HK-2 (cell line): Measurements from ENCODE around the gene RAPGEF6.
"Not testable (repeated sequence)": the region's sequence is repeated elsewhere in the genome, so short reads cannot be mapped to it uniquely, and the experiment has no call there.

Experiments used
- DNase-seq: peaks from one replicate; pipeline ENCODE4 v3.0.0-alpha.2; 2018; ENCODE audit not compliant: unreplicated experiment

Gene RAPGEF6

DNA sequence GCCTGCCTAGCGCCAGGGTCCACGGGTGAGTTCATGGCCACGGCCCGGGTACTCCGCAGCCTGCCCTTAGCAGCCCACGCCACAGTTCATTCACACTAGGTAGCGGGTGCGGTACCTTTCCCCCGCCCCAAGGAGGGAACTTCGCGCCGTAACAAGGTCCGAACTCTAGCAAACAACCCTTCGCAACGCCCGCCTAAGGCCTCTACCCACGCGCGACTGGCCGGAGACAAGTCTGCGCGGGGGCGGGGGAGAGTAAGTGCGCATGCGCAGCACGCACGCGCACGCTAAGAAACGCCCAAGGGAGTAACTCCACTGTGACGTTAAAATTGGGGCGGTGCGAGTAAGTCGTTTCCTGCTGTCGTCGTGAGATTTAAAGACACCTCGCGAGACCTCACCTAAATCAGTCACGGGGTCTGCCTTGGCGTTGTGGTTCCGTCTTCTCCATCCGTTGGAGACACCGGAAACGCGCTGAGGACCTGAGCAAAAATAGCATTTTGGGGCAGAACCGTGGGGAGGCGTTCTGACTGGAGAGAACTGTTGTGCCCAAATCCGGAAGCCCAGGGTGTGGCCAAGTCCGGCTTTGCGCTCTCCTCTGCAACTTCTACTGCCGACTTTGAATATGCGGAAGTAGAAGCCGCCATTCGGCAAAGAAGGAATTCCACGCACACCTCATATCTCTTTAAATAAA is at the start of gene RAPGEF6:
Gene RAPGEF6 (minus strand): TSS at position 234 of the 688 bp plus-strand sequence. CDS start 199 bp downstream, at position 35.
- peak; percentile 90 for DNase-seq

GRCh38 chr5:131684595-131684994 is 49.6 kb upstream of the RAPGEF6 start:
- DNase-seq: no peak

- DNase-seq: no peak
Measured at GRCh38 chr5:131684051-131684450, 49.0 kb upstream of the RAPGEF6 start.

DNA sequence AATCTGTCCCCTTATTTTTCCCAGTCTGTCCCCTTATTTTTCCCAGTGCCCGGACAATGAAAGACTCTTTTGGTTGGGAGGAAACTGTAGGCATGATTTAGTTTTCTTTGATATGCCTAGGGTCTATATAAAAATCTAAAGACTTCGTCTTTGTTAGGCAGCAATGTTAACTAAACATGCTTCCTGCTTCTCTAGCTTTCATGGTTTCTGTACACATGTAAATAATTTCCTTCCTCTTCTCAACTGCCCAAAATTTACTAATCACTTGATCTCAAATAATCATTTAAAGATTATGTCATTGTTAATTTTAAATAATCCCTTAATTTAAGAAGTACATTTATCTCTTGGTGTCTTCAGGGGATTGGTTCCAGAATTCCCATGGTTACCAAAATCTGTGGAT is 47.8 kb upstream of the RAPGEF6 start:
- no peak for DNase-seq

DNA sequence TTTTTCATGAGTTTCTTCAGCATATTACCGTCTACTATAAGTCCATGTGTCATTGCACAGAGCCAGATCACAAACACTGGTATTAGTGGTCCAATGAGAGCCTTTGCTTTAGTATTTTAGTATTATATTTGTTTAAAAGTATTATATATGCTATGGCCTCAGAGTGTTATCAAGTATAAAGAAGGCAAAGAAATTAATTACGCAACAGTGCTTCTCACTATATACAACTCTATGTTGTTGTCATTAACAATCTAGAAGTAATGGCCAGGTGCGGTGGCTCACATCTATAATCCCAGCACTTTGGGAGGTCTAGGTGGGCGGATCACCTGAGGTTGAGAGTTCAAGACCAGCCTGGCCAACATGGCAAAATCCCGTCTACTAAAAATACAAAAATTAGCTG is 47.1 kb upstream of the RAPGEF6 start:
- no peak for DNase-seq

GRCh38 chr5:131679911-131680310 is 44.9 kb upstream of the RAPGEF6 start:
- DNase-seq: no peak

GRCh38 chr5:131678273-131678672 is 43.2 kb upstream of the RAPGEF6 start:
- not testable (repeated sequence) for DNase-seq

DNA sequence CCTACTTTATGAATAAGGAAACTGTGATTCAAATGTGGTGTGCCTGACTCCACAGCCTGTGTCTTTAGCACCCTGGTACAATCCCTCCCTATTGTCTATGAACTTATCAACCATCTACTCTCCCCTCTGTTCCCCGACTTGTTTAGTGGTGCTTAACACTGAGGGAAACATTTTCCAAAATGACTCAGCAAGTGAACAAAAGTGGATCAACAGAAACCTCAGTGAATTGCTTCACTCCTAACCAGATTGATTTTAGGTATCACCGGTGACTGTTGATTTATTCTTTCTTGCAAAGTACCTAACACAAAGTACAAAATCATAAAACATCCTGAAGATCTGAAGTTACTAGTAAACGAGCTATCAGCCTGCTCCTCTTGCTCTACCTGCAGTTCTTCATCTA is 42.1 kb upstream of the RAPGEF6 start:
- no peak for DNase-seq

GRCh38 chr5:131672776-131673175 is 37.7 kb upstream of the RAPGEF6 start:
- DNase-seq: no peak

DNA sequence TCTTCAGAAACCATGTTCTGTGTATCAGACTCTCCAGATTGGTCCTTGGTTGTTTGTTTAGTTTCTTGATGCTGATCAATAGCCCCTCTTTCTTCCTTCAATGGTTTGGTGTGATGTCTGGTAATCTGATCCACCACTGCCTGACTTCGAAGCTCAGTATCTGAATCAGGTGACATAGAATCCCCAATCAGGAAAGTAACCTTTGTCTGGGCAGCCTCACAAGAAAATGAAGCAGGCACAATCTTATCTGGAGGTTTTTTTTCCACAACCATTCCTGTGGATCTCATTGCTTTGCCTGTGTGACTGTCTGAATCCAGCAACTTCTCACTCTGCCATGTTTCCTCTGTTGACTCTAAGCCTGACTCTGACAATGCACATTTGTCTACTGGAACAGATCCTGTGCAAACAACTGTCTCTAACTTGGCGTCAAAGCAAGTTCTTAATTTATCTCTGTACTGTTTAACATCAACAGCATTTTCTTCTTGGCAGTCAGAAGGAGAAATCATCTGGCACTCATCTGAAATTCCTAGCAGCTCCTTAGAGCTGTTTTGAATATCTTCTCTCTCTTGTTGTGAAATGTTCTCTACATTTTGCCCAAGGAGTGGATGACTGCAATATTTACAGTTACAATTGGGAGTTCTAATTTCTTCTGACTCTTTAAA is 37.1 kb upstream of the RAPGEF6 start:
- DNase-seq: no peak

DNA sequence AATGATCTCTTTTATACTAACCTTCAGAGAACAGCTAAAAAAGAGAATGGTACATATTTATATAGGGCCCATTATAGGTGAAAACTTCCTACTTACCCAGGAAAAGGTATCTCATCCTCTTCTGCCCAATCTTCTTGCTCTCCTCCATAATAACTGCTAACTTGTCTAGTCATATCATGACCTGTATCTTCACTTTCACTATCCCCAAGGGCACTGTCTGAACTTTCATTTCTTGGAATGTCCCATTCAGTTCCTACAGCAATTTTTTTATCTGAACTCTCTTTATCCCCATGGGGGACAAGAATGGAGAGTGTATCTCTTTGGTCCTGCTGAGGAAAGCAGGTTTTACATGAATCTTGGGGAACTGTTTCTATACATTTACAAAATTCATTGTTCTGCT is 36.4 kb upstream of the RAPGEF6 start:
- DNase-seq: no peak

GRCh38 chr5:131664929-131665328 is 29.9 kb upstream of the RAPGEF6 start:
- DNase-seq: no peak

DNA sequence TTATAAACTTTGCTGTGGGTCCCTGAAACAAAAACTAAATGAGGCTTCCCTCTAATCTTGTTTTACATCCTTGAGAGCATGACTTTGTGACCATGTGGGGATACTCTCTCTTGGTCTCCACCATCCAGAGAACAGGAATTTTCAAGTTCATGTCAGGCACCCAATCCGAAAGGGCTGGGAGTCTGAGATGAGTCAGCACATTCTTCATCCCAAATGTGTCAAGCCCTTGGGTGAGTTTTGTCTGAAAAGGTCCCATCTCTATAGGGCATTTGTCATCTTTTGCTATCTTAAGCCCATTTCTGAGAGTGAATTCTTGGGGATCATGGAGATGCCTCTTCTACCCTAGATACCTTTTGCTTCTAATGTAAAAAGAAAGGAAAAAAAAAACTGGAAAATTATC is 26.9 kb upstream of the RAPGEF6 start:
- DNase-seq: no peak

DNA sequence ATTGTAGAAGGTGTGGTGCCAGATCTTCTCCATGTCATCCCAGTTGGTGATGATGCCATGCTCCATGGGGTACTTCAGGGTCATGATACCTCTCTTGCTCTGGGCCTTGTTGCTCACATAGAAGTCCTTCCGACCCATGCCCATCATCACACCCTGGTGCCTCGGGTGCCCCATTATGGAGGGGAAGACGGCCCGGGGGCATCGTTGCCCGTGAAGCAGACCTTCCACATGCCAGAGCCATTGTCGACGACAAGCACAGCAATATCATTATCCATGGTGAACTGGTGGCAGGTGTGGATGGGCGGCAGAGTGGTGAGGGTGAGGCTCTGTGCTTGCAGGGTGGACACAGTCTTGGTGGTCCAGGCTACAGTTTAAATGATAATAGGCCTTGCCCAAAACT is 24.8 kb upstream of the RAPGEF6 start:
- DNase-seq: no peak

- no peak for DNase-seq
Measured at GRCh38 chr5:131659290-131659689, 24.3 kb upstream of the RAPGEF6 start.

GRCh38 chr5:131654776-131655175 is 19.7 kb upstream of the RAPGEF6 start:
- no peak for DNase-seq

GRCh38 chr5:131654309-131654708 is 19.3 kb upstream of the RAPGEF6 start:
- DNase-seq: no peak

- no peak for DNase-seq
Measured at GRCh38 chr5:131649161-131649560, 14.1 kb upstream of the RAPGEF6 start.

DNA sequence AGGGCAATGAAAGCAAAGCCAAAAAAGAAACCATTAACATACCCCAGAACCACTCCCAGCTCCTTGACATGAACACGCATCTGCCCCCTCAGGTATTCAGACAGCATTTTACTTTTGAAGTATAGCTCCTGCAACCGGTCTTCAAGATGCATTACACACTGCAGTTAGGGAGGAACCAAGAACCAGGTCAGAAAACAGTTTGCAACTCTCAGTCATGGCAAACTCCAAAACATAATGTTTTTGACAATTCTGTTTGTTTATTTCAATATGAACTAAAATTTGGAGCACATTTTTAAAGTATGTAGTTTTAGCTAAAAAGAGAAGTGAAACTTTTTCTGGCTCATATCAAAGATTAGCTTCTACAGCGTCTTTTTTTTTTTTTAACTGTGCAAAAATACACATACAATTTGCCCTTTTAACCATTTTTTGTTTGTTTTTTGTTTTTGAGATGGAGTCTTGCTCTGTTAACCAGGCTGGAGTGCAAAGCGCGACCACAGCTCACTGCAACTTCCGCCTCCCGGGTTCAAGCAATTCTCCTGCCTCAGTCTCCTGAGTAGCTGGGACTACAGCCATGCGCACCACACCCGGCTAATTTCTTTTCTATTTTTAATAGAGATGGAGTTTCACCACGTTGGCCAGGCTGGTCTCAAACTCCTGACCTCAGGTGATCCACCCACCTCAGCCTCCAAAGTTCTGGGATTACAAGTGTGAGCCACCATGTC is 12.2 kb upstream of the RAPGEF6 start:
- no peak for DNase-seq

GRCh38 chr5:131644822-131645221 is 9.8 kb upstream of the RAPGEF6 start:
- no peak for DNase-seq

DNA sequence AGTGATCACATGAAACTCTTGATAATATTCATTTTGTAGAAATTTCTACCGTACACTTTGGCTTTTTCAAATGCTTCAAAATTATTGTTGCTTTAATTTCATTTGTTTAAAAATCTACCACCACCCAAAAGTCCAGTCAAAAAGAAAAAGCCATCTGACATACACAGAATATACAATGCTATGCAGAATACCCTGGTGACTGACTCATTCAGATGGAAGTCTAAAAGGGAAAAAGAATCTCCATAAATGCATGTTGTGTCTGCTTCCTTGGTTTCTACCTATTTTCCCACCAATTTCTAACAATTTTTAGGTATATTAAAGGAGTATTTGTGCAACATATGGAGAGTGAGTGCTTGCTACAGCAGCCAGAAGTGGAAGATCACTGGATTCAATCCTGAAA is 9.3 kb upstream of the RAPGEF6 start:
- DNase-seq: no peak

DNA sequence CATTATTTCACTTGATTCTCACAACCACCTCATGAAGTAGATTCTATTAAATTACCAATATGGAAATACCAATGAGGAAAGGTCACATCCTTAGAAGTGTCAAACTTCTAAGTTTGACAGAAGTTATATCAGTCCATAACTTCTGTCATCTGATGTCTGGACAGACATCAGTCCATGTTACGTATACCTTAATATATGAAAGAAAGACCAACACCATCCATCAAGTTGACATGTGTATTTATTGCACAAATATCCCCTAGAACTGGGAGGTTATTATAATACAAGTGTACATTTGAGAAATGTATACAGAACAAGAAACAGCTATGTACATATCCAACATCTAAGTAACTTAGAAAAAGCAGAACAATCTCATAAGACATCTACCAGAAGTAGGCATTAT is 6.5 kb upstream of the RAPGEF6 start:
- no peak for DNase-seq
